Upper lobe of left lung (tissue), 4 donors: ENCODE measurements around the gene ZBTB17.

Experiments
- POLR2A ChIP-seq, 4 donors: fragments of 450-650 bp; IDR thresholded peaks; one replicate each; pipeline ENCODE4 v1.5.1; 2016 to 2017; ENCODE audit warnings: antibody characterized with exemption in 4 of 4, mild to moderate bottlenecking in 2 of 4
- POLR2AphosphoS5 ChIP-seq, 2 donors: sonication (generic); formaldehyde crosslinking; IDR thresholded peaks; one replicate each; pipeline ENCODE4 v1.5.1; 2017; ENCODE audit warnings: antibody characterized with exemption in 2 of 2
- TF ChIP-seq, protein P1 (sequence below), 6 experiments: fragments of 450-650 bp in 4 of 6; fragments of 200-600 bp in 2 of 6; sonication (generic) in 2 of 6; IDR thresholded peaks; one replicate each; pipeline ENCODE4 v1.5.1; 2016 to 2019; ENCODE audit warnings: antibody characterized with exemption in 6 of 6

DNA sequence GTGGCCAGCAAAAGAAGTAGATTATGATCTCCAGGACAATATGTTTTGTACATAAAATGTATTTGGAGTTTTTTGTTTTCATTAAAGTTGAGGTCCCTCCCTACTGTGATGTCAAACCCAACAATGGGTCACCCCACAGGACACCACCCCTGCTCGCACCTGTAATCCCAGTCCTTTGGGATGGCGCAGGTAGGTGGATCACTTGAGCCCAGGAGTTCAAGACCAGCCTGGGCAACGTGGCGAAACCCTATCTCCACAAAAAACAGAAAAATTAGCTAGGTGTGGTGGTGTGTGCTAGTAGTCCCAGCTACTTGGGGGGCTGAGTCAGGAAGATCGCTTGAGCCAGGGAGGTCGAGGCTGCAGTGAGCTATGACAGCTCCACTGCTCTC lies 9.0 kb downstream of the ZBTB17 start:
- no peak for TF ChIP-seq POLR2AphosphoS5 (IDR thresholded peaks at IDR 0.05)
- TF ChIP-seq, protein P1, sequence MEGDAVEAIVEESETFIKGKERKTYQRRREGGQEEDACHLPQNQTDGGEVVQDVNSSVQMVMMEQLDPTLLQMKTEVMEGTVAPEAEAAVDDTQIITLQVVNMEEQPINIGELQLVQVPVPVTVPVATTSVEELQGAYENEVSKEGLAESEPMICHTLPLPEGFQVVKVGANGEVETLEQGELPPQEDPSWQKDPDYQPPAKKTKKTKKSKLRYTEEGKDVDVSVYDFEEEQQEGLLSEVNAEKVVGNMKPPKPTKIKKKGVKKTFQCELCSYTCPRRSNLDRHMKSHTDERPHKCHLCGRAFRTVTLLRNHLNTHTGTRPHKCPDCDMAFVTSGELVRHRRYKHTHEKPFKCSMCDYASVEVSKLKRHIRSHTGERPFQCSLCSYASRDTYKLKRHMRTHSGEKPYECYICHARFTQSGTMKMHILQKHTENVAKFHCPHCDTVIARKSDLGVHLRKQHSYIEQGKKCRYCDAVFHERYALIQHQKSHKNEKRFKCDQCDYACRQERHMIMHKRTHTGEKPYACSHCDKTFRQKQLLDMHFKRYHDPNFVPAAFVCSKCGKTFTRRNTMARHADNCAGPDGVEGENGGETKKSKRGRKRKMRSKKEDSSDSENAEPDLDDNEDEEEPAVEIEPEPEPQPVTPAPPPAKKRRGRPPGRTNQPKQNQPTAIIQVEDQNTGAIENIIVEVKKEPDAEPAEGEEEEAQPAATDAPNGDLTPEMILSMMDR (IDR thresholded peaks at IDR 0.05): no peak
- no peak for TF ChIP-seq POLR2A (IDR thresholded peaks at IDR 0.05)
